ENCODE data around the gene LCORL.

DNA sequence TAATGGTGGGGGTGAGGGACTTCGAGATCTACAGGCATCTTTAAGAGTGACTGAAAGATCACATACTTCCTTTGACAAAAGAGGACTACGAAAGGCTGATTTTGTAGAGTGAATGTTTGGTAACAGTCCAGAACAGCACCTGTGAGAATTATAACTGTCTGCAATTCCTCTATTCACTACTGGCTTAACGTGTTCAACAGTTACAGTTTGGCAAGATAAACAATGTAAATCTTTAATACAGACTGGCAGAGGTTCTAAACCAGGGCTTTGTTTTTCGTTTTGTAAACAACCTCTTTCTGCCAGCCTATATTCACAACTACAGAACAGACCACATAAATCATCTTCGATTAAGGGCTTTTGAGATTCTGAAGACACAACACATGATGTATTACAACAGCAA, 143.9 kb downstream of the LCORL start:
- TF ChIP-seq EZH2phosphoT487 (IDR thresholded peaks at IDR 0.05; ENCODE audit: borderline replicate concordance, low read depth, low read length) = no peak
- TF ChIP-seq, protein P1, sequence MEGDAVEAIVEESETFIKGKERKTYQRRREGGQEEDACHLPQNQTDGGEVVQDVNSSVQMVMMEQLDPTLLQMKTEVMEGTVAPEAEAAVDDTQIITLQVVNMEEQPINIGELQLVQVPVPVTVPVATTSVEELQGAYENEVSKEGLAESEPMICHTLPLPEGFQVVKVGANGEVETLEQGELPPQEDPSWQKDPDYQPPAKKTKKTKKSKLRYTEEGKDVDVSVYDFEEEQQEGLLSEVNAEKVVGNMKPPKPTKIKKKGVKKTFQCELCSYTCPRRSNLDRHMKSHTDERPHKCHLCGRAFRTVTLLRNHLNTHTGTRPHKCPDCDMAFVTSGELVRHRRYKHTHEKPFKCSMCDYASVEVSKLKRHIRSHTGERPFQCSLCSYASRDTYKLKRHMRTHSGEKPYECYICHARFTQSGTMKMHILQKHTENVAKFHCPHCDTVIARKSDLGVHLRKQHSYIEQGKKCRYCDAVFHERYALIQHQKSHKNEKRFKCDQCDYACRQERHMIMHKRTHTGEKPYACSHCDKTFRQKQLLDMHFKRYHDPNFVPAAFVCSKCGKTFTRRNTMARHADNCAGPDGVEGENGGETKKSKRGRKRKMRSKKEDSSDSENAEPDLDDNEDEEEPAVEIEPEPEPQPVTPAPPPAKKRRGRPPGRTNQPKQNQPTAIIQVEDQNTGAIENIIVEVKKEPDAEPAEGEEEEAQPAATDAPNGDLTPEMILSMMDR (conservative IDR thresholded peaks at IDR 0.05; ENCODE audit: low read length) = no peak

All from OCI-LY7 (cell line).